GM23338 (cell line): ENCODE results near the gene UBN2. TPM values are rescaled to one million over a fixed set of nuclear protein-coding genes. Genes with fewer than 3 reads are reported as not detected.

Experiments used
- ATAC-seq: fragments of 200-7000 bp; cut with Tn5 transposase; 3 replicates; pipeline ENCODE4 v1.9.1; 2020
- DNase-seq: peaks from one replicate; pipeline ENCODE4 v3.0.0-alpha.2; 2015; ENCODE audit warnings: low spot score
- H2AFZ ChIP-seq: fragments of 200-600 bp; sonication (generic); 2 replicates; pipeline ENCODE4 v1.8.0; 2016; ENCODE audit warnings: antibody characterized with exemption, mild to moderate bottlenecking, moderate library complexity
- H3F3A ChIP-seq: fragments of 200-600 bp; sonication (generic); replicated peaks from 2 replicates; pipeline ENCODE4 v1.8.0; 2017; ENCODE audit warnings: antibody characterized with exemption, mixed run types, low read depth
- H3K27ac ChIP-seq: fragments of 200-600 bp; sonication (generic); 2 replicates; pipeline ENCODE4 v1.6.1; 2016; ENCODE audit warnings: low read depth
- H3K27me3 ChIP-seq: fragments of 200-600 bp; sonication (generic); 2 replicates; pipeline ENCODE4 v1.8.0; 2016; ENCODE audit warnings: mild to moderate bottlenecking, mixed run types, moderate library complexity; ENCODE audit not compliant: insufficient read depth
- H3K36me3 ChIP-seq: fragments of 200-600 bp; sonication (generic); 2 replicates; pipeline ENCODE4 v1.8.0; 2016; ENCODE audit warnings: mild to moderate bottlenecking; ENCODE audit not compliant: insufficient read depth
- H3K4me1 ChIP-seq: fragments of 200-600 bp; sonication (generic); 2 replicates; pipeline ENCODE4 v1.8.0; 2016; ENCODE audit warnings: mild to moderate bottlenecking, moderate library complexity; ENCODE audit not compliant: insufficient read depth
- H3K4me2 ChIP-seq: fragments of 200-600 bp; sonication (generic); 2 replicates; pipeline ENCODE4 v1.7.1; 2017; ENCODE audit warnings: mixed run types
- H3K4me3 ChIP-seq: fragments of 200-600 bp; sonication (generic); 2 replicates; pipeline ENCODE4 v1.6.1; 2016; ENCODE audit warnings: mixed run types
- H3K79me2 ChIP-seq: fragments of 200-600 bp; sonication (generic); replicated peaks from 2 replicates; pipeline ENCODE4 v1.8.0; 2017; ENCODE audit warnings: mild to moderate bottlenecking; ENCODE audit not compliant: insufficient read depth
- H3K9me2 ChIP-seq: fragments of 200-600 bp; sonication (generic); 2 replicates; pipeline ENCODE4 v1.8.0; 2017; ENCODE audit not compliant: insufficient read depth
- H4K20me1 ChIP-seq: fragments of 200-600 bp; sonication (generic); replicated peaks from 2 replicates; pipeline ENCODE4 v1.8.0; 2017; ENCODE audit warnings: mild to moderate bottlenecking; ENCODE audit not compliant: insufficient read depth
- H3K27ac Mint-ChIP-seq: 2 replicates; pipeline ENCODE4 v1.8.0; 2020; ENCODE audit warnings: inconsistent platforms, mild to moderate bottlenecking, moderate library complexity, mixed read lengths
- H3K27me3 Mint-ChIP-seq: 3 replicates; pipeline ENCODE4 v1.8.0; 2022; ENCODE audit warnings: low read depth, mild to moderate bottlenecking, moderate library complexity, mixed read lengths, inconsistent platforms; ENCODE audit not compliant: insufficient read depth, poor library complexity
- H3K36me3 Mint-ChIP-seq: 3 replicates; pipeline ENCODE4 v1.8.0; 2021; ENCODE audit warnings: low read depth, mild to moderate bottlenecking, inconsistent platforms, moderate library complexity, mixed read lengths
- H3K4me1 Mint-ChIP-seq: 3 replicates; pipeline ENCODE4 v1.8.0; 2020; ENCODE audit warnings: mild to moderate bottlenecking, inconsistent platforms, mixed read lengths
- H3K4me3 Mint-ChIP-seq: 3 replicates; pipeline ENCODE4 v1.8.0; 2021; ENCODE audit warnings: moderate library complexity, mild to moderate bottlenecking, inconsistent platforms, mixed read lengths
- H3K9me3 Mint-ChIP-seq: 3 replicates; pipeline ENCODE4 v1.8.0; 2020; ENCODE audit warnings: moderate library complexity, mild to moderate bottlenecking, inconsistent platforms, mixed read lengths
- CREB1 ChIP-seq: fragments of 250-450 bp; sonication (Bioruptor Pico); IDR thresholded peaks from 2 replicates; pipeline ENCODE4 v1.5.0; 2020; ENCODE audit warnings: low read depth, mild to moderate bottlenecking, moderate library complexity
- EZH2phosphoT487 ChIP-seq: fragments of 200-600 bp; sonication (generic); IDR thresholded peaks from one replicate; pipeline ENCODE4 v1.8.1; 2018; ENCODE audit warnings: antibody characterized with exemption; ENCODE audit not compliant: unreplicated experiment
- JUNB ChIP-seq: IDR thresholded peaks from one replicate; pipeline ENCODE4 v1.6.1; 2016; ENCODE audit warnings: antibody characterized with exemption; ENCODE audit not compliant: unreplicated experiment
- NANOG ChIP-seq: IDR thresholded peaks from 2 replicates; pipeline ENCODE4 v1.6.1; 2016; ENCODE audit warnings: antibody characterized with exemption, borderline replicate concordance
- REST ChIP-seq: IDR thresholded peaks from one replicate; pipeline ENCODE4 v1.6.1; 2018; ENCODE audit warnings: antibody characterized with exemption; ENCODE audit not compliant: unreplicated experiment
- STAT1 ChIP-seq: IDR thresholded peaks from one replicate; pipeline ENCODE4 v1.6.1; 2016; ENCODE audit warnings: antibody characterized with exemption; ENCODE audit not compliant: unreplicated experiment
- ZNF114 ChIP-seq: fragments of 250-450 bp; sonication (Bioruptor Pico); IDR thresholded peaks from 2 replicates; pipeline ENCODE4 v1.5.0; 2020; ENCODE audit warnings: mild to moderate bottlenecking, moderate library complexity
- ZNF331 ChIP-seq: fragments of 250-450 bp; sonication (Bioruptor Pico); IDR thresholded peaks from 2 replicates; pipeline ENCODE4 v1.5.0; 2020; ENCODE audit warnings: low read depth, mild to moderate bottlenecking, moderate library complexity
- polyA plus RNA-seq: library from polyadenylated mRNA; unstranded; fragments of >200 nt; fragmentation: Nextera tagmentation; extraction: Ambion mirVana; gene quantifications from 2 replicates; pipeline ENCODE4 v1.2.1, GENCODE V29; 2016
- total RNA-seq: library from RNA; depleted of rRNA; stranded (reverse); fragments of >200 nt; shearing (Covaris generic); gene quantifications from 2 replicates; pipeline ENCODE4 v1.2.3, GENCODE V29; 2014
- TF ChIP-seq, protein P1 (sequence below), 2 experiments: fragments of 200-600 bp in 1 of 2; sonication (generic) in 1 of 2; conservative IDR thresholded peaks; 2 replicates each; pipeline versions ENCODE4 v1.5.1 to v1.6.1; 2016 to 2017; ENCODE audit warnings: antibody characterized with exemption in 2 of 2, low read depth in 2 of 2, mild to moderate bottlenecking in 2 of 2, moderate library complexity in 1 of 2
- TF ChIP-seq, protein P2 (sequence below): IDR thresholded peaks from 2 replicates; pipeline ENCODE4 v1.6.1; 2016; ENCODE audit warnings: antibody characterized with exemption

UBN2 gene
- total and polyA plus RNA-seq, 2 experiments from 2014 or later, result 18.5 to 26.6 TPM

GRCh38 chr7:139241258-139241657, 10.2 kb downstream of the UBN2 start (continued):
- no peak for TF ChIP-seq REST
- TF ChIP-seq ZNF114, result no peak
- TF ChIP-seq, protein P1, sequence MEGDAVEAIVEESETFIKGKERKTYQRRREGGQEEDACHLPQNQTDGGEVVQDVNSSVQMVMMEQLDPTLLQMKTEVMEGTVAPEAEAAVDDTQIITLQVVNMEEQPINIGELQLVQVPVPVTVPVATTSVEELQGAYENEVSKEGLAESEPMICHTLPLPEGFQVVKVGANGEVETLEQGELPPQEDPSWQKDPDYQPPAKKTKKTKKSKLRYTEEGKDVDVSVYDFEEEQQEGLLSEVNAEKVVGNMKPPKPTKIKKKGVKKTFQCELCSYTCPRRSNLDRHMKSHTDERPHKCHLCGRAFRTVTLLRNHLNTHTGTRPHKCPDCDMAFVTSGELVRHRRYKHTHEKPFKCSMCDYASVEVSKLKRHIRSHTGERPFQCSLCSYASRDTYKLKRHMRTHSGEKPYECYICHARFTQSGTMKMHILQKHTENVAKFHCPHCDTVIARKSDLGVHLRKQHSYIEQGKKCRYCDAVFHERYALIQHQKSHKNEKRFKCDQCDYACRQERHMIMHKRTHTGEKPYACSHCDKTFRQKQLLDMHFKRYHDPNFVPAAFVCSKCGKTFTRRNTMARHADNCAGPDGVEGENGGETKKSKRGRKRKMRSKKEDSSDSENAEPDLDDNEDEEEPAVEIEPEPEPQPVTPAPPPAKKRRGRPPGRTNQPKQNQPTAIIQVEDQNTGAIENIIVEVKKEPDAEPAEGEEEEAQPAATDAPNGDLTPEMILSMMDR (conservative IDR thresholded peaks at IDR 0.05; ENCODE audit: low read depth in 2 of 2), result no peak
- TF ChIP-seq, protein P2, sequence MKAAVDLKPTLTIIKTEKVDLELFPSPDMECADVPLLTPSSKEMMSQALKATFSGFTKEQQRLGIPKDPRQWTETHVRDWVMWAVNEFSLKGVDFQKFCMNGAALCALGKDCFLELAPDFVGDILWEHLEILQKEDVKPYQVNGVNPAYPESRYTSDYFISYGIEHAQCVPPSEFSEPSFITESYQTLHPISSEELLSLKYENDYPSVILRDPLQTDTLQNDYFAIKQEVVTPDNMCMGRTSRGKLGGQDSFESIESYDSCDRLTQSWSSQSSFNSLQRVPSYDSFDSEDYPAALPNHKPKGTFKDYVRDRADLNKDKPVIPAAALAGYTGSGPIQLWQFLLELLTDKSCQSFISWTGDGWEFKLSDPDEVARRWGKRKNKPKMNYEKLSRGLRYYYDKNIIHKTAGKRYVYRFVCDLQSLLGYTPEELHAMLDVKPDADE, result no peak
- TF ChIP-seq CREB1 (CRISPR knock-in tag), result no peak
- no peak for TF ChIP-seq NANOG
- TF ChIP-seq ZNF331 (CRISPR knock-in tag), result no peak
- no peak for TF ChIP-seq STAT1
- no peak for TF ChIP-seq JUNB

- Histone ChIP-seq H3K27ac (no peak overlapping the region), H4K20me1 (peaks cover 4% of the 10 kb centered on the region), H3F3A (no peaks in the 10 kb centered on the region), H3K4me1 (no peaks in the 10 kb centered on the region), H3K4me3 (no peak overlapping the region), H3K79me2 (peaks cover 8% of the 10 kb centered on the region; the same call in 1 of the 2 replicates), H3K27me3 (no peaks in the 10 kb centered on the region), H3K36me3 (peaks cover 14% of the 10 kb centered on the region), H2AFZ (no peak overlapping the region), H3K9me2 (no peaks in the 10 kb centered on the region), H3K4me2 (no peak overlapping the region)
- Mint-ChIP-seq H3K4me1 (no peaks in the 10 kb centered on the region), H3K9me3 (no peaks in the 10 kb centered on the region), H3K4me3 (no peak overlapping the region), H3K27me3 (no peaks in the 10 kb centered on the region), H3K36me3 (peaks cover 41% of the 10 kb centered on the region), H3K27ac (no peak overlapping the region)
- TF ChIP-seq EZH2phosphoT487, result no peak
- DNase-seq, result no peak
- ATAC-seq, result no peak
Measured at GRCh38 chr7:139242741-139243281, 11.8 kb downstream of the UBN2 start.
